ENCODE measurements around the gene GP5.

Gene GP5

DNA sequence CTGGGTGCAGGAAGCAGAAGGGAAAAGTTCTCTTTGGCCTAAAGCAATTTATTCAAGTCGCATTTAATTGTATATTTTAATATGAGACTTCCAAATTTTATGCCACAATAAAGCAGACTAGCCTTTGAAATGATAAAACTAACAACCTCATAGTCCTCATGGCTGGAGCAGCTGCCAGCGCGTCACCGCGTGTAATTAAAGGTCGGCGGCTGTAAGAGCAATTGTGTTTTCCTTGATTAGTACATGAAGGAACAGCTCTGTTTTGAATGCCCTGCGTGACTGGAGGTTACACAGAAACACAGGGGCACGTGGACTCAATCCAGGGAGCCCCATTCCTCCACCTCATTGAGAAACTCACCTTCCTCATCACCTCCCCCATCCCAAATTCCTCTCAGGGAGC lies 19.4 kb downstream of the GP5 start:
- Histone ChIP-seq H3K36me3 (ENCODE audit: insufficient read depth, insufficient read length, low read length) (no peaks in the 10 kb centered on the region), H3K4me1 (ENCODE audit: insufficient read depth, insufficient read length) (peaks cover 15% of the 10 kb centered on the region), H3K27me3 (ENCODE audit: insufficient read depth, insufficient read length) (no peaks in the 10 kb centered on the region), H3K9ac (ENCODE audit: insufficient read length, low read depth) (no peak overlapping the region), H3K4me3 (ENCODE audit: insufficient read length, low read depth) (no peak overlapping the region), H3K9me3 (ENCODE audit: insufficient read depth, low read length) (no peaks in the 10 kb centered on the region)
- TF ChIP-seq YY1 (IDR thresholded peaks at IDR 0.05; ENCODE audit: insufficient read depth, insufficient read length) (no peak), ZNF274 (IDR thresholded peaks at IDR 0.05; ENCODE audit: low read depth, low read length) (no peak), SUZ12 (IDR thresholded peaks at IDR 0.05; ENCODE audit: extremely low read depth, insufficient read depth, insufficient read length) (no peak)
- no peak for DNase-seq (ENCODE audit: low read depth, low spot score)

DNA sequence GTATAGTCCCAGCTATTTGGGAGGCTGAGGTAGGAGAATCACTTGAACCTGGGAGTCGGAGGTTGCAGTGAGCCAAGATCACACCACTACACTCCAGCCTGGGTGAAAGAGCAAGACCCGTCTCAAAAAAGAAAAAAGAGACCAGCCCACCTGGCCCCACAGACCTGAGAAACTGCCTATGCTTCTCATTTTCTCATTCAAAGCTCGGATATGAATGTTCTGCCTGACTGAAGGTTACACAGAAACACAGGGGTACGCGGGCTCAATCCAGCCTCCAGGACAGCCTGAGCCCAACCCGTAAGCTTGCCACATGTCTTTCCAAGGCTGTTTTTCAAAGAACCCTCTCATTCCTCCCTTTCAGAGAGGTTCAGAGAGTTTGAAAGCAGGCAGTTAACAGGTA lies 19.8 kb downstream of the GP5 start:
- H3K4me3 ChIP-seq (ENCODE audit: insufficient read length, low read depth), result no peak overlapping the region
- H3K9me3 ChIP-seq (ENCODE audit: insufficient read depth, low read length), result no peaks in the 10 kb centered on the region
- H3K9ac ChIP-seq (ENCODE audit: insufficient read length, low read depth), result no peak overlapping the region
- no peak for DNase-seq (ENCODE audit: low read depth, low spot score)
- no peak for TF ChIP-seq SUZ12 (IDR thresholded peaks at IDR 0.05; ENCODE audit: extremely low read depth, insufficient read depth, insufficient read length)
- no peak for TF ChIP-seq YY1 (IDR thresholded peaks at IDR 0.05; ENCODE audit: insufficient read depth, insufficient read length)
- no peak for TF ChIP-seq ZNF274 (IDR thresholded peaks at IDR 0.05; ENCODE audit: low read depth, low read length)
- no peaks in the 10 kb centered on the region for H3K36me3 ChIP-seq (ENCODE audit: insufficient read depth, insufficient read length, low read length)
- no peaks in the 10 kb centered on the region for H3K27me3 ChIP-seq (ENCODE audit: insufficient read depth, insufficient read length)
- H3K4me1 ChIP-seq (ENCODE audit: insufficient read depth, insufficient read length), result peaks cover 15% of the 10 kb centered on the region

DNA sequence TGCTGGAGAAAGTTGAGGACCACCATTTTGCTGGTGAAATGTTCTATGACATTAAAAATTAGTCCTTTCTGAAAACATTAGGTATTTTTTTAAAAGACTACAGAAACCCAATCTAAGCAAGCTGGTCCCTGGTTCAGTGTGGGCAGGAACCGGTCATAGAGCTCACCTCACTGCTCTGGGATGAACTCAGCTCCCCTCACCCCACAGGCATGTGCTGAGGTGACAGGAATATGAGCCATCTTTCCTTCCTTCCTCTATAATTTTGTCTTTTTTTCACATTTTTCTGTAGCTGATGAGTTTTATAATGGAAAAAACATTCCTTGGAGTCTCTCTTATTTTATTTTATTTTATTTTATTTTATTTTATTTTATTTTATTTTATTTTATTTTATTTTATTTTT lies 21.4 kb downstream of the GP5 start:
- no peaks in the 10 kb centered on the region for H3K27me3 ChIP-seq (ENCODE audit: insufficient read depth, insufficient read length)
- no peak for DNase-seq (ENCODE audit: low read depth, low spot score)

DNA sequence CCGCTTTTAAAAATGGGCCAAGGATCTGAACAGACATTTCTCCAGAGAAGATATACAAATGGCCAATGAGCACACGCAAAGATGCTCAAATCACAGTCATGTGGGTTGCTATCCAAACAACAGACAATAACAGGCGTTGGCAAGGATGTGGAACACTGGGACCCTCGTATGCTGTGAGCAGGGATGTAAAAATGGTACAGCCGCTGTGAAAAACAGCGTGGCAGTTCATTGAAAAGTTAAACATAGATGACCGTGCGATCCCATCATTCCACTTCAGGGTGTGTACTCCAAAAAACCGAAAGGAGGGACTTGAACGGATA lies 22.9 kb downstream of the GP5 start:
- peaks cover 10% of the 10 kb centered on the region for H3K4me1 ChIP-seq (ENCODE audit: insufficient read depth, insufficient read length)
- no peaks in the 10 kb centered on the region for H3K9me3 ChIP-seq (ENCODE audit: insufficient read depth, low read length)
- H3K36me3 ChIP-seq (ENCODE audit: insufficient read depth, insufficient read length, low read length), result no peaks in the 10 kb centered on the region
- H3K9ac ChIP-seq (ENCODE audit: insufficient read length, low read depth), result no peak overlapping the region
- H3K4me3 ChIP-seq (ENCODE audit: insufficient read length, low read depth), result no peak overlapping the region
- no peak for TF ChIP-seq SUZ12 (IDR thresholded peaks at IDR 0.05; ENCODE audit: extremely low read depth, insufficient read depth, insufficient read length)
- TF ChIP-seq ZNF274 (IDR thresholded peaks at IDR 0.05; ENCODE audit: low read depth, low read length), result no peak
- no peak for TF ChIP-seq YY1 (IDR thresholded peaks at IDR 0.05; ENCODE audit: insufficient read depth, insufficient read length)
- DNase-seq (ENCODE audit: low read depth, low spot score), result no peak
- no peaks in the 10 kb centered on the region for H3K27me3 ChIP-seq (ENCODE audit: insufficient read depth, insufficient read length)

More for the DNA sequence above, 21.4 kb downstream of the GP5 start:
- Histone ChIP-seq H3K4me3 (ENCODE audit: insufficient read length, low read depth) (no peak overlapping the region), H3K9me3 (ENCODE audit: insufficient read depth, low read length) (no peaks in the 10 kb centered on the region), H3K4me1 (ENCODE audit: insufficient read depth, insufficient read length) (peaks cover 13% of the 10 kb centered on the region), H3K36me3 (ENCODE audit: insufficient read depth, insufficient read length, low read length) (no peaks in the 10 kb centered on the region), H3K9ac (ENCODE audit: insufficient read length, low read depth) (no peak overlapping the region)
- TF ChIP-seq SUZ12 (IDR thresholded peaks at IDR 0.05; ENCODE audit: extremely low read depth, insufficient read depth, insufficient read length) (no peak), YY1 (IDR thresholded peaks at IDR 0.05; ENCODE audit: insufficient read depth, insufficient read length) (no peak), ZNF274 (IDR thresholded peaks at IDR 0.05; ENCODE audit: low read depth, low read length) (no peak)

DNA sequence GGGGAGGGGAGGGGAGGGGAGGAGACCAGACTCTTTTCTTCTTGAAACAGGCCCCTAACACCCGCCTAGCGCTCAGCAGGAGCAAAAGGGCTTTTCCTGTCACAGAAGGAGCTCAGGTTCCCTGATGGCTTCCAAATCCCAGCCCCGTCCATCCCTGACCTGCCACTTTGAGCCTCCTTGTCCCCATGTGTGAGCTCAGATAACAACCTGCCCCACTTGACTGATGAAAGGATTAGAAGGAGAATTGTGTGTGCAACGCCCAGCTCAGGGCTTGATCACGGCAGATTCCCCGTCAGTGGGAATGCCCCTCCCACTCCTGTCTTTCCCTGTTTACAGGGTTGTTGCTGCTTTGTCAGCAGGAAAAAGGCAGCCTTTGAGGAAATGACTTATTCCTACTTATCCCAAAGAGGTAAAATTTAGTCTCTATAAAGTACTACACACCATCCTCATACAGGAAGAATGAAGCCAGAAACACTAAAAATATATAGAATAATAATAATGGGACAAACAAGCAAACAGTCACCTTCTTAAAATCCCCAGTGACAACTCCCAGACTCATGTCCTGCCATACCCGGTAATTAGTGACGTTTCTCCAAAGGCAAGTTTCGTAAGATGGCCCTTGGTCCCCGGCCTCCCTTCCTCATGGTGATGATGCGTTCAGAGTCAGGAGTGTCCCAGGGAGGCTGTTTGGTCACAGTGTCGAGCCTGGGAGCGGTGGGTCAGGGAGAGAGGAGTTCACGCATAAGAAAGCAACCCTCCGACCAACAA lies 23.4 kb downstream of the GP5 start:
- H3K9ac ChIP-seq (ENCODE audit: insufficient read length, low read depth), result no peak overlapping the region
- H3K4me3 ChIP-seq (ENCODE audit: insufficient read length, low read depth), result no peak overlapping the region
- no peaks in the 10 kb centered on the region for H3K36me3 ChIP-seq (ENCODE audit: insufficient read depth, insufficient read length, low read length)
- DNase-seq (ENCODE audit: low read depth, low spot score), result no peak
- H3K4me1 ChIP-seq (ENCODE audit: insufficient read depth, insufficient read length), result peaks cover 13% of the 10 kb centered on the region
- no peaks in the 10 kb centered on the region for H3K27me3 ChIP-seq (ENCODE audit: insufficient read depth, insufficient read length)
- TF ChIP-seq SUZ12 (IDR thresholded peaks at IDR 0.05; ENCODE audit: extremely low read depth, insufficient read depth, insufficient read length) (no peak), YY1 (IDR thresholded peaks at IDR 0.05; ENCODE audit: insufficient read depth, insufficient read length) (no peak), ZNF274 (IDR thresholded peaks at IDR 0.05; ENCODE audit: low read depth, low read length) (no peak)
- no peaks in the 10 kb centered on the region for H3K9me3 ChIP-seq (ENCODE audit: insufficient read depth, low read length)

DNA sequence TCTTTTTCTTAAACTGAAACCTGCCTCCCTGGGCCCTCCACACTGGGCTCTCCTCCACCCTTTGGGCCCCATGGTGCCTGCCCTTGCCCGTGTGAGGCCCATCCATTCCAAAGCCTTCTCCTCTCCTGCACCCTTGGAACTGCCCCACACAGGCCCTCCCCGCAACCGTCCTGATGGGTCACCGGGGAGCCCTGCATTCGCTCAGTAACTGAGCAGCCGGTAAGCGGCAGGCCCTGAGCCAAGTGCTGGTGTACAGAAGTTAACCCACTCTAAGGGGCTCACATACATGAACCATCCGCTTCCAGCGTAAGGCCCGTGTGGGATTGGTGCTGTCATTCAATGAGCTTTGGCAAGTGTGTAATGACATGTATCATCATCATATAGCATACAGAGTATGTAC lies 24.1 kb downstream of the GP5 start:
- Histone ChIP-seq H3K9me3 (ENCODE audit: insufficient read depth, low read length) (no peaks in the 10 kb centered on the region), H3K4me3 (ENCODE audit: insufficient read length, low read depth) (no peak overlapping the region), H3K4me1 (ENCODE audit: insufficient read depth, insufficient read length) (peaks cover 13% of the 10 kb centered on the region), H3K36me3 (ENCODE audit: insufficient read depth, insufficient read length, low read length) (no peaks in the 10 kb centered on the region), H3K27me3 (ENCODE audit: insufficient read depth, insufficient read length) (no peaks in the 10 kb centered on the region), H3K9ac (ENCODE audit: insufficient read length, low read depth) (no peak overlapping the region)
- DNase-seq (ENCODE audit: low read depth, low spot score), result no peak
- TF ChIP-seq SUZ12 (IDR thresholded peaks at IDR 0.05; ENCODE audit: extremely low read depth, insufficient read depth, insufficient read length), result no peak
- TF ChIP-seq YY1 (IDR thresholded peaks at IDR 0.05; ENCODE audit: insufficient read depth, insufficient read length), result no peak
- no peak for TF ChIP-seq ZNF274 (IDR thresholded peaks at IDR 0.05; ENCODE audit: low read depth, low read length)

DNA sequence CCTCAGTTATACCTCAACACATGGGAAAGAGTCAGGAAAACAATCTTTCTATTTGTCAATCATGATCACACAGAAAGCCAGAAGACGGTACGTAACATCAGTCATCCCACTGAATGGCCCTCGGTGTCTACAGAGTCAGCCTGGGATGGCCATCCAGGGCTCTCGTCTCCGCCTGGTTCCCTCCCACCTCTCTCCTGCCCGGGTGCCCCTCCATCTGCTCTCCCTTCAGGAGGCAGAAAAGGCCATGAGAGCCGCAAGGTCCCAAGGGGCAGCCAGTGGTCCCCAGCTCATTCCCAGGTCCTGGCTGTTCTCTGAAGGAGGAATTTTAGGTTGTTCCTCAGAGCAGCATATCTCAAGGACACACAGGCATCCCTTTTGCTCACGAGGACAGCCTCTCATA lies 25.2 kb downstream of the GP5 start:
- peaks cover 13% of the 10 kb centered on the region for H3K4me1 ChIP-seq (ENCODE audit: insufficient read depth, insufficient read length)
- no peak for DNase-seq (ENCODE audit: low read depth, low spot score)
- H3K9ac ChIP-seq (ENCODE audit: insufficient read length, low read depth), result no peak overlapping the region
- H3K27me3 ChIP-seq (ENCODE audit: insufficient read depth, insufficient read length), result peaks cover 7% of the 10 kb centered on the region
- no peak overlapping the region for H3K4me3 ChIP-seq (ENCODE audit: insufficient read length, low read depth)
- no peaks in the 10 kb centered on the region for H3K36me3 ChIP-seq (ENCODE audit: insufficient read depth, insufficient read length, low read length)
- TF ChIP-seq ZNF274 (IDR thresholded peaks at IDR 0.05; ENCODE audit: low read depth, low read length), result no peak
- TF ChIP-seq YY1 (IDR thresholded peaks at IDR 0.05; ENCODE audit: insufficient read depth, insufficient read length), result no peak
- no peak for TF ChIP-seq SUZ12 (IDR thresholded peaks at IDR 0.05; ENCODE audit: extremely low read depth, insufficient read depth, insufficient read length)
- no peaks in the 10 kb centered on the region for H3K9me3 ChIP-seq (ENCODE audit: insufficient read depth, low read length)
